Sigmoid colon (tissue), 7 donors: ENCODE results near the gene SLC6A5. TPM values are rescaled to one million over a fixed set of nuclear protein-coding genes. Genes with fewer than 3 reads are reported as not detected.
"Not testable (repeated sequence)": the region's sequence is repeated elsewhere in the genome, so short reads cannot be mapped to it uniquely, and the experiment has no call there.

Experiments
- DNase-seq: peaks from one replicate; pipeline ENCODE4 v3.0.0-alpha.2; 2019
- H3K27ac ChIP-seq, 4 donors: fragments of 200-600 bp; sonication (generic); one replicate each; pipeline ENCODE4 v1.5.1; 2016 to 2019; ENCODE audit warnings: mild to moderate bottlenecking in 1 of 4
- H3K27me3 ChIP-seq, 3 donors: fragments of 200-600 bp; sonication (generic); one replicate each; pipeline ENCODE4 v1.5.1; 2019; ENCODE audit warnings: mild to moderate bottlenecking in 1 of 3
- H3K36me3 ChIP-seq, 4 donors: fragments of 200-600 bp; sonication (generic); one replicate each; pipeline ENCODE4 v1.5.1; 2016 to 2019
- H3K4me1 ChIP-seq, 4 donors: fragments of 200-600 bp; sonication (generic); one replicate each; pipeline ENCODE4 v1.5.1; 2017 to 2019
- H3K4me3 ChIP-seq, 4 donors: fragments of 200-600 bp; sonication (generic); one replicate each; pipeline ENCODE4 v1.5.1; 2017 to 2019; ENCODE audit warnings: mild to moderate bottlenecking in 2 of 4, moderate library complexity in 1 of 4
- H3K9me3 ChIP-seq, 4 donors: fragments of 200-600 bp in 3 of 4; sonication (generic) in 3 of 4; one replicate each; pipeline versions ENCODE4 v1.5.1 to v1.6.1; 2013 to 2019
- EP300 ChIP-seq, 4 donors: sonication (generic); formaldehyde crosslinking; IDR thresholded peaks; one replicate each; pipeline ENCODE4 v1.6.1; 2017; ENCODE audit warnings: antibody characterized with exemption in 4 of 4
- POLR2A ChIP-seq, 2 donors: fragments of 450-650 bp; IDR thresholded peaks; one replicate each; pipeline ENCODE4 v1.6.1; 2016; ENCODE audit warnings: antibody characterized with exemption in 2 of 2, mild to moderate bottlenecking in 2 of 2, moderate library complexity in 2 of 2
- POLR2AphosphoS5 ChIP-seq, 4 donors: sonication (generic); formaldehyde crosslinking; IDR thresholded peaks; one replicate each; pipeline ENCODE4 v1.6.1; 2017; ENCODE audit warnings: antibody characterized with exemption in 4 of 4
- WGBS, 2 donors: extraction: QIAGEN DNeasy Blood & Tissue Kit; methylation state at CpG; one replicate each; pipeline ENCODE4 v1.1.7; 2013; 5-methylcytosine and 5-hydroxymethylcytosine counted together
- intact Hi-C: fragments of 100-400 bp; cut with DNase I; formaldehyde crosslinking; loops from one replicate; pipeline ENCODE4 v1.15.1; 2023
- polyA plus RNA-seq, 3 donors: library from polyadenylated mRNA; stranded (reverse); fragments of 200-250 nt; gene quantifications; one replicate each; pipeline ENCODE4 v1.2.3, GENCODE V29; 2013
- total RNA-seq, 4 donors: library from RNA; depleted of rRNA; stranded (reverse); fragments of >200 nt; gene quantifications; one replicate each; pipeline ENCODE4 v1.1.0, GENCODE V29; 2016
- TF ChIP-seq, protein P1 (sequence below), 4 experiments: fragments of 450-650 bp in 3 of 4; fragments of 200-600 bp in 1 of 4; IDR thresholded peaks; one replicate each; pipeline ENCODE4 v1.5.1; 2016 to 2019; ENCODE audit warnings: antibody characterized with exemption in 4 of 4, mild to moderate bottlenecking in 3 of 4, moderate library complexity in 2 of 4
- donor health status: healthy with polysubstance abuse.
- donor health status: Bipolar disorder and iron deficiency.
- donor health status: healthy.

Gene SLC6A5
- total and polyA plus RNA-seq, 7 donors, result under 0.01 TPM; not detected in 6

DNA sequence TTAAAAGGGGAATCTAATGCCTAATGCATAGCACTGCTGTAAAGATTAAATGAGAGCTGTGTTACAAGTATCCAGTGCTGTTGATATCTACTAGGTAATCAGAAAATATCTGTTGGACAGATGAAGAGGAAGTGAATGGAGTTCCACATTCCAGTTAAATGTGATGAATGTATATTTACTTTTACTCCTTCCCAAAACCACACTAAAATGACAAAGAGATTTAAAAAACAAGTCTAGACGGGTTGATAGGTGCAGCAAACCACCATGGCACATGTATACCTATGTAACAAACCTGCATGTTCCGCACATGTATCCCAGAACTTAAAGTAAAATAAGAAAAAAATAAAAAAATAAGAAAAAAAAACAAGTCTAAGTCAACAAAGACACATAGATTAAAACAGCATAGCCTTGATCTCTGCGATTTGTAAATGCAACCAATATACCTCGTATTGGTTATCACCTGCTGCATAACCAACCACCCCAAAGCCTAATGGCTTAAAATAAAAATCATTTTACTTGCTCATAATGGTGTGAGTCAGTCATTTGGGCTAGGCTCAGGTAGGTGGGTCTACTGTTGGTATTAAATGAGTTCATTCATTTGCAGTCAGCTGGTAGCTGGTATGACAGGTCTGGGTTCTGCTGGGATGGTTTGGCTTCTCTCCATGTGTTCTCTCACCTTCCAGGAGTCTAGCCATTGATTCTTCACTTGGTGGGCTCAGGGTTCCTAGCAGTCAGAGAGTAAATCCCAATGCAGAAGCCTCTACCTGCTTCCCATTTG lies 39.7 kb upstream of the SLC6A5 start:
- no peaks in the 10 kb centered on the region for H3K36me3 ChIP-seq
- no peak overlapping the region for H3K4me3 ChIP-seq
- TF ChIP-seq, protein P1, sequence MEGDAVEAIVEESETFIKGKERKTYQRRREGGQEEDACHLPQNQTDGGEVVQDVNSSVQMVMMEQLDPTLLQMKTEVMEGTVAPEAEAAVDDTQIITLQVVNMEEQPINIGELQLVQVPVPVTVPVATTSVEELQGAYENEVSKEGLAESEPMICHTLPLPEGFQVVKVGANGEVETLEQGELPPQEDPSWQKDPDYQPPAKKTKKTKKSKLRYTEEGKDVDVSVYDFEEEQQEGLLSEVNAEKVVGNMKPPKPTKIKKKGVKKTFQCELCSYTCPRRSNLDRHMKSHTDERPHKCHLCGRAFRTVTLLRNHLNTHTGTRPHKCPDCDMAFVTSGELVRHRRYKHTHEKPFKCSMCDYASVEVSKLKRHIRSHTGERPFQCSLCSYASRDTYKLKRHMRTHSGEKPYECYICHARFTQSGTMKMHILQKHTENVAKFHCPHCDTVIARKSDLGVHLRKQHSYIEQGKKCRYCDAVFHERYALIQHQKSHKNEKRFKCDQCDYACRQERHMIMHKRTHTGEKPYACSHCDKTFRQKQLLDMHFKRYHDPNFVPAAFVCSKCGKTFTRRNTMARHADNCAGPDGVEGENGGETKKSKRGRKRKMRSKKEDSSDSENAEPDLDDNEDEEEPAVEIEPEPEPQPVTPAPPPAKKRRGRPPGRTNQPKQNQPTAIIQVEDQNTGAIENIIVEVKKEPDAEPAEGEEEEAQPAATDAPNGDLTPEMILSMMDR (IDR thresholded peaks at IDR 0.05), result no peak
- TF ChIP-seq POLR2AphosphoS5 (IDR thresholded peaks at IDR 0.05) (no peak), EP300 (IDR thresholded peaks at IDR 0.05) (no peak), POLR2A (IDR thresholded peaks at IDR 0.05) (no peak)
- no peak for DNase-seq
- H3K27ac ChIP-seq, result no peak overlapping the region
- H3K9me3 ChIP-seq, result no peaks in the 10 kb centered on the region
- intact Hi-C loops, result no loop called here
- WGBS, 2 donors, result 76 to 85% methylated on average over 4 of the region's 4 CpGs
- no peaks in the 10 kb centered on the region for H3K27me3 ChIP-seq
- H3K4me1 ChIP-seq, result no peaks in the 10 kb centered on the region

- no peak overlapping the region for H3K4me3 ChIP-seq
- no peaks in the 10 kb centered on the region for H3K9me3 ChIP-seq
- TF ChIP-seq, protein P1 (IDR thresholded peaks at IDR 0.05), result no peak
- no peak for TF ChIP-seq POLR2AphosphoS5 (IDR thresholded peaks at IDR 0.05)
- TF ChIP-seq POLR2A (IDR thresholded peaks at IDR 0.05), result no peak
- TF ChIP-seq EP300 (IDR thresholded peaks at IDR 0.05), result no peak
- 31 to 60% methylated on average over 1 of the region's 1 CpG for WGBS, 2 donors
- no peaks in the 10 kb centered on the region for H3K27me3 ChIP-seq
- DNase-seq, result no peak
- H3K4me1 ChIP-seq, result no peaks in the 10 kb centered on the region
- intact Hi-C loops, result no loop called here
- H3K36me3 ChIP-seq, result no peaks in the 10 kb centered on the region
- H3K27ac ChIP-seq, result no peak overlapping the region
Measured at GRCh38 chr11:20561915-20562314, 37.5 kb upstream of the SLC6A5 start.

- Histone ChIP-seq H3K4me1 (no peaks in the 10 kb centered on the region), H3K27me3 (no peaks in the 10 kb centered on the region), H3K36me3 (no peaks in the 10 kb centered on the region), H3K4me3 (no peak overlapping the region), H3K9me3 (no peaks in the 10 kb centered on the region), H3K27ac (no peak overlapping the region)
- DNase-seq, result no peak
- intact Hi-C loops, result no loop called here
- TF ChIP-seq POLR2AphosphoS5 (IDR thresholded peaks at IDR 0.05) (no peak), POLR2A (IDR thresholded peaks at IDR 0.05) (no peak), EP300 (IDR thresholded peaks at IDR 0.05) (no peak)
- TF ChIP-seq, protein P1 (IDR thresholded peaks at IDR 0.05), result no peak
Measured at GRCh38 chr11:20563866-20564265, 35.5 kb upstream of the SLC6A5 start.

GRCh38 chr11:20564846-20565635 lies 34.4 kb upstream of the SLC6A5 start:
- Histone ChIP-seq H3K36me3 (no peaks in the 10 kb centered on the region), H3K4me3 (no peak overlapping the region), H3K27me3 (no peaks in the 10 kb centered on the region), H3K4me1 (no peaks in the 10 kb centered on the region), H3K9me3 (no peaks in the 10 kb centered on the region), H3K27ac (no peak overlapping the region)
- intact Hi-C loops, result no loop called here
- TF ChIP-seq, protein P1 (IDR thresholded peaks at IDR 0.05), result no peak
- TF ChIP-seq EP300 (IDR thresholded peaks at IDR 0.05) (no peak), POLR2AphosphoS5 (IDR thresholded peaks at IDR 0.05) (no peak), POLR2A (IDR thresholded peaks at IDR 0.05) (no peak)
- WGBS, 2 donors, result 19 to 59% methylated on average over 1 of the region's 1 CpG
- DNase-seq, result no peak

GRCh38 chr11:20566115-20566514 lies 33.3 kb upstream of the SLC6A5 start:
- H3K27me3 ChIP-seq, H3K4me1 ChIP-seq, DNase-seq, H3K9me3 ChIP-seq, H3K36me3 ChIP-seq, H3K27ac ChIP-seq, intact Hi-C loops, H3K4me3 ChIP-seq: not testable (repeated sequence)
- 47 to 59% methylated on average over 4 of the region's 4 CpGs for WGBS, 2 donors
